ENCODE results near the gene PID1. TPM values are rescaled to one million over a fixed set of nuclear protein-coding genes. Genes with fewer than 3 reads are reported as not detected.

PID1 gene
- 10 to 100 TPM in 2 of 4 donors, 1 to 10 TPM in 2; 1.0 to 33.0 (median 8.4) TPM for total RNA-seq

GRCh38 chr2:229270551-229271410 lies at the start of gene PID1:
Gene PID1, minus strand, starts transcription at chr2:229271287. Its CDS starts 244 bp downstream, at chr2:229271043.
- intact Hi-C loops (cut with DNase I): no loop called here
- no peaks in the 10 kb centered on the region for H3K36me3 ChIP-seq
- DNase-seq: no peak
- H3K4me3 ChIP-seq: peak within 1 kb of the TSS; percentile 49 to 81 (median 57)
- WGBS, 2 donors: 6 to 23% methylated on average over 9 to 13 of the region's 68 CpGs
- peak within 1 kb of the TSS; percentile 62 to 87 (median 76) for H3K27ac ChIP-seq
- no peaks in the 10 kb centered on the region for H3K9me3 ChIP-seq
- peaks cover 0 to 38% (median 0%) of the 10 kb centered on the region in 4 donors for H3K27me3 ChIP-seq
- TF ChIP-seq CTCF (IDR thresholded peaks at IDR 0.05): no peak
- TF ChIP-seq POLR2A (IDR thresholded peaks at IDR 0.05): peak in 2 of 4 donors; percentile 57 to 58
- H3K4me1 ChIP-seq: peaks cover 0 to 50% (median 14%) of the 10 kb centered on the region in 3 donors

GRCh38 chr2:229319558-229319957 lies 48.5 kb upstream of the PID1 start:
- Histone ChIP-seq H3K36me3 (no peaks in the 10 kb centered on the region), H3K27ac (no peak overlapping the region), H3K4me1 (no peaks in the 10 kb centered on the region), H3K27me3 (no peaks in the 10 kb centered on the region), H3K9me3 (no peaks in the 10 kb centered on the region), H3K4me3 (no peak overlapping the region)
- intact Hi-C loops (cut with DNase I): no loop called here
- TF ChIP-seq POLR2A (IDR thresholded peaks at IDR 0.05) (no peak), CTCF (IDR thresholded peaks at IDR 0.05) (no peak)
- WGBS, 2 donors: 88 to 90% methylated on average over 3 of the region's 3 CpGs
- DNase-seq: no peak

- DNase-seq: no peak
- H3K27me3 ChIP-seq: peaks cover 0 to 7% (median 0%) of the 10 kb centered on the region in 4 donors
- intact Hi-C loops (cut with DNase I): no loop called here
- no peaks in the 10 kb centered on the region for H3K36me3 ChIP-seq
- peak overlapping the region in 2 of 4 donors; percentile 6 to 33 for H3K27ac ChIP-seq
- no peaks in the 10 kb centered on the region for H3K9me3 ChIP-seq
- no peaks in the 10 kb centered on the region for H3K4me1 ChIP-seq
- H3K4me3 ChIP-seq: no peak overlapping the region
- no peak for TF ChIP-seq POLR2A (IDR thresholded peaks at IDR 0.05)
- no peak for TF ChIP-seq CTCF (IDR thresholded peaks at IDR 0.05)
- WGBS, 2 donors: 61 to 67% methylated on average over 5 of the region's 5 CpGs
These were observed 43.0 kb upstream of the PID1 start for GRCh38 chr2:229314117-229314516.

- no peaks in the 10 kb centered on the region for H3K9me3 ChIP-seq
- DNase-seq: no peak
- H3K4me1 ChIP-seq: no peaks in the 10 kb centered on the region
- intact Hi-C loops (cut with DNase I): no loop called here
- no peaks in the 10 kb centered on the region for H3K36me3 ChIP-seq
- H3K27ac ChIP-seq: peak overlapping the region in 3 of 4 donors; percentile 32 to 47 (median 33)
- no peak overlapping the region for H3K4me3 ChIP-seq
- peaks cover 0 to 7% (median 0%) of the 10 kb centered on the region in 4 donors for H3K27me3 ChIP-seq
- TF ChIP-seq CTCF (IDR thresholded peaks at IDR 0.05) (no peak), POLR2A (IDR thresholded peaks at IDR 0.05) (no peak)
- WGBS, 2 donors: 21 to 39% methylated on average over 3 of the region's 3 CpGs
These were observed 42.5 kb upstream of the PID1 start for GRCh38 chr2:229313591-229313990.

GRCh38 chr2:229301237-229301636 lies 30.1 kb upstream of the PID1 start:
- Histone ChIP-seq H3K9me3 (no peaks in the 10 kb centered on the region), H3K27ac (peak overlapping the region in 2 of 4 donors; percentile 33 to 55), H3K4me1 (no peaks in the 10 kb centered on the region), H3K27me3 (peaks cover 0 to 13% (median 0%) of the 10 kb centered on the region in 4 donors), H3K4me3 (no peak overlapping the region), H3K36me3 (no peaks in the 10 kb centered on the region)
- 32 to 55% methylated on average over 2 of the region's 2 CpGs for WGBS, 2 donors
- intact Hi-C loops (cut with DNase I): no loop called here
- DNase-seq: no peak
- TF ChIP-seq POLR2A (IDR thresholded peaks at IDR 0.05) (no peak), CTCF (IDR thresholded peaks at IDR 0.05) (no peak)

Measured in esophagus squamous epithelium (tissue), 5 donors.